GM20000 (cell line): Measurements from ENCODE around the gene PIK3CD.

Experiments
- DNase-seq: peaks from one replicate; pipeline ENCODE4 v3.0.0; 2012; ENCODE audit warnings: low spot score
- TF ChIP-seq, protein P1 (sequence below): IDR thresholded peaks from 2 replicates; pipeline ENCODE4 v1.5.1; 2012; ENCODE audit warnings: mild to moderate bottlenecking, control low read depth; ENCODE audit errors: extremely low read depth, missing control alignments

PIK3CD gene

GRCh38 chr1:9684801-9685200 lies 33.3 kb downstream of the PIK3CD start:
- TF ChIP-seq, protein P1, sequence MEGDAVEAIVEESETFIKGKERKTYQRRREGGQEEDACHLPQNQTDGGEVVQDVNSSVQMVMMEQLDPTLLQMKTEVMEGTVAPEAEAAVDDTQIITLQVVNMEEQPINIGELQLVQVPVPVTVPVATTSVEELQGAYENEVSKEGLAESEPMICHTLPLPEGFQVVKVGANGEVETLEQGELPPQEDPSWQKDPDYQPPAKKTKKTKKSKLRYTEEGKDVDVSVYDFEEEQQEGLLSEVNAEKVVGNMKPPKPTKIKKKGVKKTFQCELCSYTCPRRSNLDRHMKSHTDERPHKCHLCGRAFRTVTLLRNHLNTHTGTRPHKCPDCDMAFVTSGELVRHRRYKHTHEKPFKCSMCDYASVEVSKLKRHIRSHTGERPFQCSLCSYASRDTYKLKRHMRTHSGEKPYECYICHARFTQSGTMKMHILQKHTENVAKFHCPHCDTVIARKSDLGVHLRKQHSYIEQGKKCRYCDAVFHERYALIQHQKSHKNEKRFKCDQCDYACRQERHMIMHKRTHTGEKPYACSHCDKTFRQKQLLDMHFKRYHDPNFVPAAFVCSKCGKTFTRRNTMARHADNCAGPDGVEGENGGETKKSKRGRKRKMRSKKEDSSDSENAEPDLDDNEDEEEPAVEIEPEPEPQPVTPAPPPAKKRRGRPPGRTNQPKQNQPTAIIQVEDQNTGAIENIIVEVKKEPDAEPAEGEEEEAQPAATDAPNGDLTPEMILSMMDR, result no peak
- DNase-seq, result no peak

DNA sequence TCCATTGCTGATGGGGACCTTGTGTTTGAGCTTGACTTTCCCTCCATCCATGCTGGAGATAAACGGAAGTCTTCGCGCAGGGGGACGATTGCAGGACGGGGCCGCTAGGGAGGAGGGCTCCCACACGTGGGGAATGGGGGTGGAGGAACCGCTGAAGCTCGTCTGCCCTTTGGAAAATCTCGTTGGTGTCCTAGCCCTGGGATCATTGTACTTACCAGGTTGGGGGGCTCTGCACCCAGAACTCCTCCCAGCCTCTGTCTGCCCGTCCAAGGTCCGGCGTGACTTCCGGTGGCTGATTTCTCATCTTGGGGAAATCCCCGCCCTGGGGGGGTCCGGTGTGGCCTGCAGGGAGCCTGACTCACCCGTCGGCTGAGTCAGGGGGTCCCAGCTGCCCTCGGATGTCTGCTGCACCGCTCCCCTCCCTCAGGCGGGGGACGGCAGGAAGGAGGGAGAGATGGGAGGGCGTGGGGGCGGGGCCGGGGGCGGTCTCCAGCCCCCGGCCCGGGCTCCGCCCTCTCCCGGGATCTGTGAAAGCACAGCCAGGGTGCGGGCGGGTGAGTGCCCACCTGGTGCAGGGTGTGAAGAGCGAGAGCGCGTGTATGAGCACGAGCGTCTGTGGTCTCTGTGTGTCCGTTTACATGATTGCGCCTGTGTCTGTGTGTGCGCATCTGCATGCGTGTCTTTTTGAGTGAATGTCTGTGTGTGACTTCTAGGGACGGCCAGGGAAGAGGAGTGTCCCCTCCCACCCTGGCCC lies 35.8 kb downstream of the PIK3CD start:
- peak; percentile 73 for DNase-seq
- TF ChIP-seq, protein P1, result no peak

- TF ChIP-seq, protein P1, result no peak
- DNase-seq, result no peak
These were observed 36.5 kb downstream of the PIK3CD start for GRCh38 chr1:9687874-9688582.

GRCh38 chr1:9688599-9688998 lies 37.1 kb downstream of the PIK3CD start:
- no peak for DNase-seq
- TF ChIP-seq, protein P1, result no peak

DNA sequence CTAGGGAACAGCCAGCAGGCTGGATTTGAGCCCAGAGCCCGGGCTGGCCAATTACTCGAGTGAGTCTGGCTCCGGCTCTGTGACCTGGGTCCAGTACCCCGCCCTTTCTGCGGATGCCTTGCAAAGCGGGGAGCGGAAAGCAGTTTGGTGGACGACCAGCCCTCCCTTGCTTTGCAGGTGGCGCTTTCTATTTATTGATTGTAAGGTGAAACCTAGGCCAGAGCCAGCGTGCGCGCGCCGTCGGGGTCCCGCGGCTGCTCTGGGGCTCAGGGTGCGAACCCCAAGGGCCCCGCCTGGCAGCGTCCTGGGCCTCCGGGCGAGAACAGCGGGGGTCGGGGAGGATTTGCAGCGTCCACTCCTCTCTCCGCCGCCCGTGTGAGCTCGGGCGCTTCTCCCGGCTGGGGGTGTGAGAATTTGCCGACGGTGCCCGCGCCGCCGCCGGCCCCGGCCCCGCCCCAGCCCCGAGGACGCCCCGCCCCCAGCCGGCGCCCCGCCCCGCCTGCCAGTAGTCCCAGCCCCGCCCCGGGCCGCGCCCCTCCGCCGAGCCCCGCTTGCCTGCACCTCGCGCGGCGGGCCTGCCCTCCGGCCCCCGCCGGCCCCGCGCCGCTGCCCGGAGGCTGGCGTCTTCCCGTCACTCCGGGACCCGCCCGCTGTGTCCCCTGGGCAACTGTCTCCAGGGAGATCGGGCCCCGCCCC lies 37.6 kb downstream of the PIK3CD start:
- TF ChIP-seq, protein P1, result no peak
- DNase-seq, result peak; percentile 96

DNA sequence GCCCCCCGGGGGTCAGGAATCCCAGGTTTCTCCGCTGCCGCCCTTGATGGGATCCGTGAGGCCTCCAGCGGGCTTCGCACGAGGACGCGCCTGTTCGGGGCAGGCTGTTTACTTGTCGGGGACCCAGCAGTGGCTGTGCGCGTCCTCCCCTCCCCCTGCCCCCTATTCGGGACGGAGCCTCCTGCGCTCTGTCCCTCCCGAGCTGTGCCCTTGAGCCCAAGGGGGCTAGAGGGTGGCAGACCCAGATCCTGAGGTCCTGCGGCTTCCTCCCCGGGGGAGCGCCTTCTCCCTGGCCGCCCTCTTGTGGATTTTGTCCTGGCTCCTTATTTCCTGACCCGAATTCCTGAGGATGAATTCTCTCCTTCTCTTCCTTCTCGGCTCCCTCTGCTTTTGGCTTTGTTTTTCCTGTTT lies 38.4 kb downstream of the PIK3CD start:
- TF ChIP-seq, protein P1, result no peak
- no peak for DNase-seq

- TF ChIP-seq, protein P1, result no peak
- DNase-seq, result no peak
These were observed 39.0 kb downstream of the PIK3CD start for GRCh38 chr1:9690440-9691107.
